ENCODE data around the gene AKR1C8. TPM values are rescaled to one million over a fixed set of nuclear protein-coding genes. Genes with fewer than 3 reads are reported as not detected.

The AKR1C8 gene
- polyA plus RNA-seq, 1 donor from 2014 or later: 0.54 TPM

- Histone ChIP-seq H3K27me3 (ENCODE audit: insufficient read depth, low read depth, low read length) (no peaks in the 10 kb centered on the region), H3K27ac (ENCODE audit: low read length) (no peak overlapping the region), H3K4me3 (ENCODE audit: low read length) (no peak overlapping the region), H4K20me1 (ENCODE audit: insufficient read depth) (no peaks in the 10 kb centered on the region), H3K9ac (ENCODE audit: low read length) (no peak overlapping the region), H3K9me2 (ENCODE audit: insufficient read depth, low read length) (no peaks in the 10 kb centered on the region), H3K79me2 (replicated peaks; ENCODE audit: insufficient read depth, low read length) (no peaks in the 10 kb centered on the region), H2AFZ (ENCODE audit: low read depth, low read length) (no peak overlapping the region), H3K36me3 (ENCODE audit: insufficient read depth, low read length) (no peaks in the 10 kb centered on the region), H3K9me3 (ENCODE audit: low read length) (no peaks in the 10 kb centered on the region), H3K4me2 (ENCODE audit: low read length) (no peak overlapping the region), H3F3A (ENCODE audit: insufficient read depth, low read length, poor library complexity, severe bottlenecking) (no peaks in the 10 kb centered on the region)
- no peak for TF ChIP-seq MXI1 (conservative IDR thresholded peaks at IDR 0.05; ENCODE audit: poor library complexity, severe bottlenecking)
- TF ChIP-seq REST (IDR thresholded peaks at IDR 0.05; ENCODE audit: borderline replicate concordance): no peak
- TF ChIP-seq EP300 (conservative IDR thresholded peaks at IDR 0.05; ENCODE audit: poor library complexity, severe bottlenecking): no peak
- TF ChIP-seq CTCF (IDR thresholded peaks at IDR 0.05; ENCODE audit: poor library complexity, severe bottlenecking): no peak
- no peak for TF ChIP-seq EZH2 (IDR thresholded peaks at IDR 0.05; ENCODE audit: borderline replicate concordance, insufficient read depth, low read length, poor library complexity, severe bottlenecking)
- no peak for TF ChIP-seq SMC3 (conservative IDR thresholded peaks at IDR 0.05; ENCODE audit: poor library complexity)
- no peak for TF ChIP-seq RAD21 (conservative IDR thresholded peaks at IDR 0.05)
- no peak for TF ChIP-seq TAF1 (IDR thresholded peaks at IDR 0.05; ENCODE audit: low read depth)
- no peak for TF ChIP-seq POLR2AphosphoS5 (IDR thresholded peaks at IDR 0.05)
Measured at GRCh38 chr10:5188358-5188757, 3.4 kb upstream of the AKR1C8 start.

- Histone ChIP-seq H3K9me3 (ENCODE audit: low read length) (no peaks in the 10 kb centered on the region), H3K27me3 (ENCODE audit: insufficient read depth, low read depth, low read length) (no peaks in the 10 kb centered on the region), H3F3A (ENCODE audit: insufficient read depth, low read length, poor library complexity, severe bottlenecking) (no peaks in the 10 kb centered on the region), H3K79me2 (replicated peaks; ENCODE audit: insufficient read depth, low read length) (no peaks in the 10 kb centered on the region), H3K4me2 (ENCODE audit: low read length) (no peak overlapping the region), H3K9ac (ENCODE audit: low read length) (no peak overlapping the region), H4K20me1 (ENCODE audit: insufficient read depth) (no peaks in the 10 kb centered on the region), H3K9me2 (ENCODE audit: insufficient read depth, low read length) (no peaks in the 10 kb centered on the region), H2AFZ (ENCODE audit: low read depth, low read length) (no peak overlapping the region), H3K27ac (ENCODE audit: low read length) (no peak overlapping the region), H3K36me3 (ENCODE audit: insufficient read depth, low read length) (no peaks in the 10 kb centered on the region), H3K4me3 (ENCODE audit: low read length) (no peak overlapping the region)
- no peak for TF ChIP-seq TAF1 (IDR thresholded peaks at IDR 0.05; ENCODE audit: low read depth)
- no peak for TF ChIP-seq POLR2AphosphoS5 (IDR thresholded peaks at IDR 0.05)
- no peak for TF ChIP-seq SMC3 (conservative IDR thresholded peaks at IDR 0.05; ENCODE audit: poor library complexity)
- no peak for TF ChIP-seq CTCF (IDR thresholded peaks at IDR 0.05; ENCODE audit: poor library complexity, severe bottlenecking)
- no peak for TF ChIP-seq EP300 (conservative IDR thresholded peaks at IDR 0.05; ENCODE audit: poor library complexity, severe bottlenecking)
- TF ChIP-seq MXI1 (conservative IDR thresholded peaks at IDR 0.05; ENCODE audit: poor library complexity, severe bottlenecking): no peak
- TF ChIP-seq EZH2 (IDR thresholded peaks at IDR 0.05; ENCODE audit: borderline replicate concordance, insufficient read depth, low read length, poor library complexity, severe bottlenecking): no peak
Measured at GRCh38 chr10:5187867-5188266, 2.9 kb upstream of the AKR1C8 start.
